Skin of body (tissue), 2 donors: ENCODE results near the gene GREM2. TPM values are rescaled to one million over a fixed set of nuclear protein-coding genes. Genes with fewer than 3 reads are reported as not detected.

ENCODE experiments used
- DNase-seq: peaks from one replicate; lab custom pipeline; 2025; lab: John Stamatoyannopoulos, UW
- total RNA-seq: library from RNA; depleted of rRNA; stranded (reverse); fragments of >200 nt; gene quantifications from one replicate; pipeline ENCODE4 v1.2.3, GENCODE V29; 2014

Gene GREM2
- total RNA-seq, 1 donor from 2014 or later = 5.6 TPM

DNA sequence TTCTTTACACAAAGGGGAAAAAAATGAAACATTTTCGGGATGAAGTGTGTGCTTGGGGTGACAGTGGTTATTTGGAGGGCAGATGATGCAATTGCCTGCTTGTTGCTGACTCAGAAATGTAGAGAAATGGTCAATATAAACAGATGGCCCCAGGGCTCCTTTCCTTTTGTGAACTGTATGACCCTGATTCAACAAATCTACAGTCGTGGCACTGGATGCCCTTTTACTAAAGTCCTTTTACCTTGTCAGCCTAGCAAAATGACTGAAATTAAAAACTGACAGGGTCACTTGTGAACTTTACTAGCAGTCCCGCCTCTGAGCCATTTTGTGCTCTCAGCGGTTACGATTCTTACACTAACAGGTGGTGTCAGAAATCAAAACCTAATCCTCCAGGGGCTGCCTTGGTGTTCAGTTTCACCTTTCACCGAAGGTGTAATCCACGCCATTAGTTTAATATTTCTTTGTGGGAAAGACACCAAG is 49.8 kb downstream of the GREM2 start:
- DNase-seq = no peak

GRCh38 chr1:240559781-240560180 is 52.2 kb downstream of the GREM2 start:
- DNase-seq = no peak

- no peak for DNase-seq
Observed at GRCh38 chr1:240555524-240555923, 56.4 kb downstream of the GREM2 start.

DNA sequence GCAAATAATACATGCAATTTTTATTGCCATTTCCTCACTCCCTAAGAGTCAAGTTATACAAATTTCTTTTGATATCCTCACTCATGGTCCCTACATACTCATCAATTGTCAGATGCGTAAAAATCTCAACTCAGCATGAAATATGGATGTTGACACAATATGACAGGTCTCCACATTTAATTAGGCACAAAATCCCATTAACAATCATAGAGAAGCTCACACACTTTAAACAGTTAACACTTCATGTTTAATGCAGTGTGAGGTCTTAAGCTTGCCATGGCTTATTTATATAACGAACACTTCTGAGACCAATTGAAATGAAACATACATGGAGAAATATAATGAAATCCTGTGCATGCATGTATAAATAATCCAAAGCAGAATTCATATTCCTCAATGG is 58.6 kb downstream of the GREM2 start:
- DNase-seq = no peak

DNA sequence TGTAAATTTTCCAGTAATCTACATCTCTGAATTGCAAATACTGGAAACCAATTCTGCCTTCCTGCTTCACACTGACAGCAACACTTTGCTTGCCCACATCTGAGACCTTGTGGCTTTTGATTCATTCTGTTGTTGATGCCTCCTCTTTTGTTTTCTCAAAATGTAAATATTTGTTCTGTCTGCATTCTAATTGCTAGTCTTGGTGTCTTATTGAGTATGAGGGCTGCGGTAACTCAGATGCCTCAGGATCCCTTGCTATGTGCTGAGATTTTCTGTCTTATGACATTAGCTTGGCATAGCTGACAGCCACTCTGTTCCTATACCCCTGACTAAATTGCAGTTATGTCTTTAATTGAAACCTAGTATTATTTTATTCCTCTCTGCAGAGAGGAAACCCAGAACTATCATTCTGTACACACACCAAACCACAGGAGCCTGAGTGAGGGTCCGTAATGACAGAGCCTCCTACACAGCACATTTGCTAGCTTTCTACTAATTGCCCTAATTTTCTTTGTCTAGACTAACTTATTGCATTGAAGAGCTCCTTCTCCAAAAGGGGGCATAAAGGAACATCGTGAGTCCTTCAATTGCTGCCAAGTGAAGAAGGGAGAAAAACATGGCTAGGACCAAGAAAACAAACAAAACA is 72.1 kb downstream of the GREM2 start:
- no peak for DNase-seq

- peak; percentile 7 for DNase-seq
Observed at GRCh38 chr1:240538776-240539430, 73.1 kb downstream of the GREM2 start.

GRCh38 chr1:240533154-240533780 is 78.7 kb downstream of the GREM2 start:
- DNase-seq = no peak

GRCh38 chr1:240528591-240528990 is 83.4 kb downstream of the GREM2 start:
- no peak for DNase-seq

GRCh38 chr1:240527086-240527485 is 84.9 kb downstream of the GREM2 start:
- no peak for DNase-seq

DNA sequence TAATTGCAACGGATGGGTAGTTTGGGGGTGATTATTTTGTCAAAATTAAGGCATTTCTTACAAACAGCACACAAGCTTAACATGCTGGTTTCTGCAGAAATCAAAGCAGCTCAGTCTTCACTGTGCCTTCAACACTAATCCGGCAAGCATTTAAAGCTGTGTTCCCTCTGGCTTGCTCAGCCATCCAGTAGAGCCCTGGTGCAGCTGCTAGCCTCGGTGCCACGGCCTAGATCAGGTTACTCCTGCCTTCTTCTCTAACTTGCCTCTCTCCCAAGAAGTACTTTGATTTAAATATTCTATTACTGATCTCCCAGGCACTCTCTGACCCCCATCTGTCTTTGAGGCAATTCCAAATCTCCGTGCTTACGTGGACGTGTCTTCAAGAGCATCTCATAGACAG is 85.6 kb downstream of the GREM2 start:
- no peak for DNase-seq

- DNase-seq = no peak
Observed at GRCh38 chr1:240524356-240525069, 87.4 kb downstream of the GREM2 start.

DNA sequence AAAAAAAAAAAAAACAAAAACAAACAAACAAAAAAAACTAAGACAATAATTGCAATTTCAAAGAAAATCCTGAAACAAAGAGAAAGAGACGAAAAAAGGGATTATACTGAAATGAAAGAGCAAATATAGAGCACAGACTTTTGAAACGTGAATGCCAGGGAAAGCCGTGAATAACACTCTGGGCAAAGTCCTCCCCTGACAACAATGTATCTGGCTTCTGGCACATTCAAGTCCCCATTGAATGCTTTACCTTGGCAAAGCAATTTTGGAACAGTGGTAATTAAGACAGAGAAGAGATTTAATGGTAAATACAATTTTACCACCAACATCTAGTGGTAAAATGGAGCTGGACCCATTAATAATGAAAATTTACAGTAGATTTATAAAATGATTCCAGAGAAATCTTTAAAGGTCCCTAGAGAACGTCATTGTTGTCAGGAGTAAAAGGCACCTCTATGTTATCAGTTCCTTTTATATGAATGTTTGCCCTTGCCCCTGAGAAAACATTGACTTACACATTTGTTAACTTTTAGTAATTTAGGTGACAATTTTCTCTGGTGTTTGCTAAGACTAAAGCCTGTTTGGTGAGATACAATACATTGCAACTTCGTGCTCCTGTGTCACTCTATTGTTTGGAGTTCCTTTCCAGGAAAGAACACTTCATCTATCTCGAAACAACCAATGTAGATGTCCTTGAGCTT is 89.7 kb downstream of the GREM2 start:
- DNase-seq = no peak

DNA sequence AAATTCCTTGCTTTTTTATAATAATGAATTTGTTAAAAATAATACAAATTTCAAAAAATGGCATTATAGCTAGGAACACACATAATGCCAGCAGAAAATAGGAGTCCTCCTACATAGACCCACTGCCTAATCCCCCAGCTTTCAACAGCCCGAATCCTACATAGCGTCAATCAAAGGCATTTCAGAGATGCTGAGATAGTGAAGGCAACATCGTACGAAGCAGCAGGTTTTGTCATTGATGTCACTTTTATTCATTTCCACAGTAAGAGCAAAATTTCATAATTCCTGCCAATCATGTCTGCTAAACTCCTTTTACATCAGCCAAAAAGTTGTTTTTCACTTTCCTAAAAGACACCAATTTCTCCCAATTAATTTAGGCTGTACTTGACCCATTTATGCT is 94.1 kb downstream of the GREM2 start:
- DNase-seq = no peak

- no peak for DNase-seq
Observed at GRCh38 chr1:240516069-240516468, 95.9 kb downstream of the GREM2 start.

GRCh38 chr1:240515505-240515904 is 96.5 kb downstream of the GREM2 start:
- DNase-seq = no peak

- no peak for DNase-seq
Observed at GRCh38 chr1:240511789-240512188, 100.2 kb downstream of the GREM2 start.

DNA sequence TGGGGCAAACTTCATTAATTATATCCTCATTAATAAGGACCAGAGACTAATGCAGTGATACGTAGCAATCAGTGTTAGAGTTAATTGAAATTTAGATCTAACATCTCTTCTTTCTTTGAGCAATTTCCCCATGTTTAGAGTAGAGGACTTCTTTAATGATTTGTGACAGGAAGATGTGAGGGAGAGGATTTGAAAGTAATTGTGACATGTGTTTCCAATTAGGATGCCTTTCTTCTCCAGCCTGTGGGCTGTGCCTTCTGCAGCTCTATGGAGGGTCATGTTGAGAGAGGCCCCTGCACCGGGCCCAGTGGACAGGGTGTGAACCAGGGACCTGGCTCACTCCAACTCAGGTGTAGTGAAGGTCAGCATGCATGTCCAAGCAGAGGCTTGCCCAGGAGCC is 103.0 kb downstream of the GREM2 start:
- DNase-seq = peak; percentile 40

DNA sequence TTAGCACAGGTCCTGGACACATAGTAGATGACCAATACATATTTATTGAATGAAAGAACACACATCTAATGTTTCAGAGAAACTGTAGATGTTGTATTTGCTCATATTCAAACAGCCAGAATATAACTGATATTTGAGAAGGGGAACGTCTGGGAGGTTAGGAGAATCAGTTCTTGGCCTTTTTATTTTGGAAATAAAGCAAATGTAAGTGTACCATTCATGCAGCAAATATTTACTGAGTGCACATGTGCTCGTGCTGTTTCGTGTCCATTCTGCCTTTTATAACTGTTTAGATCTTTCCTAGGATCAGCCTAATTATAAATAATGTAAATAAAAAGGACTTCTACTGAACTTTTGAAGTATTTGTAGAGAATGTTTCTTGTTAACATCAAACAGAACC is 103.8 kb downstream of the GREM2 start:
- no peak for DNase-seq

DNA sequence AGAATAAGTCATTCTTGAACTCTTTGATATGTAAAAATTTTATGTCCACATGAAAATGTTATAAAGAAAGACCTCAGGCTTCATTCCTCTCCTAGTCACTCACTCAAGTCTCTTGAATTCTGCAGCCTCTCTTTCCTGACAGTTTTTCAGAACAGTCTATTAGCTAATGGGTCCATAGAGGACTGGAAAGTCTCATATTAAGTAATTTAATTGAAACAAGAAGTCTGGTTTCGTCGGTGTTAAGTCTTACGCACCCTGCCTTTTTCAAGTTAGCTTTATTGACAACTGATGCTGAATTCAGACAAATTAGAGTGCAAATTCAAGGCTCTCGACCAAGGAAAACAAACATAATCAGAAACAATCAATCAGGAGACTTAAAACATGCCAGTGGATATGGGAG is 105.8 kb downstream of the GREM2 start:
- DNase-seq = no peak

- DNase-seq = no peak
Observed at GRCh38 chr1:240503558-240503957, 108.4 kb downstream of the GREM2 start.

- no peak for DNase-seq
Observed at GRCh38 chr1:240503036-240503435, 108.9 kb downstream of the GREM2 start.

- no peak for DNase-seq
Observed at GRCh38 chr1:240501115-240501514, 110.8 kb downstream of the GREM2 start.
